ENCODE results near the gene ADAMTS10. TPM values are rescaled to one million over a fixed set of nuclear protein-coding genes. Genes with fewer than 3 reads are reported as not detected.

Gene ADAMTS10
- total and polyA plus RNA-seq, 2 of the 8 experiments (the other 6 are each of a cell fraction or from before 2014, with no cell fraction given) = 6.9 to 17.4 TPM

GRCh38 chr19:8577741-8578140, 32.8 kb downstream of the ADAMTS10 start (continued):
- no peak for TF ChIP-seq CTCF (IDR thresholded peaks at IDR 0.05; ENCODE audit: control extremely low read depth in 1 of 3, insufficient read depth in 1 of 3, low read depth in 1 of 3, low read length in 3 of 3)
- no peak for TF ChIP-seq GABPA (IDR thresholded peaks at IDR 0.05; ENCODE audit: borderline replicate concordance, insufficient read depth, low read length)
